H1 (cell line): ENCODE data around the gene TRIM65. TPM values are rescaled to one million over a fixed set of nuclear protein-coding genes. Genes with fewer than 3 reads are reported as not detected.

Source experiments
- CTCF ChIA-PET: fragments of 300-600 bp; sonication (Branson Sonifier 250); formaldehyde crosslinking; loops from one replicate; lab custom pipeline; 2021; ENCODE audit not compliant: partially characterized antibody; lab: Charles Lee
- POLR2A ChIA-PET: fragments of 300-600 bp; sonication (Branson Sonifier 250); formaldehyde crosslinking; loops from one replicate; lab custom pipeline; 2021; ENCODE audit warnings: inconsistent platforms; ENCODE audit not compliant: partially characterized antibody; lab: Charles Lee
- DNase-seq, 2 experiments: peaks; one replicate each; pipeline versions ENCODE4 v3.0.0 to v3.0.0-alpha.2; 2010 to 2022; ENCODE audit warnings: low spot score in 2 of 2, low read depth in 1 of 2, mixed read lengths in 1 of 2
- FAIRE-seq: peaks from 2 replicates; lab custom pipeline; 2011; peaks lifted over from hg19 to GRCh38; lab: Jason Lieb, UNC
- H2AFZ ChIP-seq: 2 replicates; pipeline ENCODE4 v1.8.1; 2012; ENCODE audit warnings: low read length, inconsistent platforms
- H2AK5ac ChIP-seq: 2 replicates; pipeline ENCODE4 v1.6.1; 2013; ENCODE audit warnings: low read depth, low read length
- H2BK120ac ChIP-seq: replicated peaks from 2 replicates; pipeline ENCODE3; 2013; ENCODE audit warnings: low read depth, low read length, inconsistent platforms
- H2BK12ac ChIP-seq: 2 replicates; pipeline ENCODE4 v1.6.1; 2013; ENCODE audit warnings: low read depth, low read length
- H2BK15ac ChIP-seq: 2 replicates; pipeline ENCODE4 v1.6.1; 2013; ENCODE audit warnings: low read length
- H2BK20ac ChIP-seq: 2 replicates; pipeline ENCODE4 v1.6.1; 2013; ENCODE audit warnings: low read length
- H2BK5ac ChIP-seq: 2 replicates; pipeline ENCODE4 v1.6.1; 2013; ENCODE audit warnings: low read depth, low read length
- H3K14ac ChIP-seq: 2 replicates; pipeline ENCODE4 v1.6.1; 2013; ENCODE audit warnings: inconsistent platforms; ENCODE audit not compliant: insufficient read length
- H3K18ac ChIP-seq: 2 replicates; pipeline ENCODE4 v1.6.1; 2013; ENCODE audit warnings: low read length; ENCODE audit errors: extremely low read depth
- H3K23ac ChIP-seq: 2 replicates; pipeline ENCODE4 v1.6.1; 2013; ENCODE audit warnings: inconsistent platforms; ENCODE audit not compliant: insufficient read length
- H3K23me2 ChIP-seq: 2 replicates; pipeline ENCODE4 v1.6.1; 2013; ENCODE audit warnings: low read depth, low read length
- H3K27ac ChIP-seq: 2 replicates; pipeline ENCODE4 v1.6.1; 2011; ENCODE audit warnings: low read depth, low read length, inconsistent platforms
- H3K27me3 ChIP-seq, 4 experiments: replicated peaks in 1 of 4; 1 replicate in 1 of 4; 2 replicates in 3 of 4; pipeline versions ENCODE4 v1.6.1 to v1.8.1; 2011 to 2013; ENCODE audit warnings: low read length in 3 of 4, mild to moderate bottlenecking in 3 of 4, inconsistent platforms in 2 of 4, mixed read lengths in 2 of 4, moderate library complexity in 1 of 4; ENCODE audit not compliant: control insufficient read depth in 3 of 4, insufficient read depth in 3 of 4; ENCODE audit errors: extremely low read depth in 1 of 4
- H3K36me3 ChIP-seq, 4 experiments: 2 replicates each; pipeline versions ENCODE4 v1.6.1 to v1.8.1; 2011 to 2013; ENCODE audit warnings: mild to moderate bottlenecking in 4 of 4, low read length in 3 of 4, moderate library complexity in 2 of 4, control low read depth in 1 of 4, inconsistent platforms in 1 of 4; ENCODE audit not compliant: insufficient read depth in 4 of 4, control insufficient read depth in 2 of 4
- H3K4ac ChIP-seq: replicated peaks from 2 replicates; pipeline ENCODE3; 2013; ENCODE audit warnings: low read length, low read depth, mixed read lengths, inconsistent platforms; ENCODE audit not compliant: insufficient read length
- H3K4me1 ChIP-seq, 4 experiments: replicated peaks in 1 of 4; 1 replicate in 1 of 4; 2 replicates in 3 of 4; pipeline versions ENCODE4 v1.6.1 to v1.8.1; 2011 to 2013; ENCODE audit warnings: low read length in 3 of 4, inconsistent platforms in 2 of 4, mixed read lengths in 1 of 4; ENCODE audit not compliant: insufficient read depth in 4 of 4, control insufficient read depth in 3 of 4
- H3K4me2 ChIP-seq, 2 experiments: 2 replicates each; pipeline versions ENCODE4 v1.6.1 to v1.8.1; 2011 to 2013; ENCODE audit warnings: low read depth in 2 of 2, low read length in 2 of 2, control low read depth in 1 of 2, inconsistent platforms in 1 of 2, mild to moderate bottlenecking in 1 of 2; ENCODE audit not compliant: insufficient read depth in 1 of 2
- H3K4me3 ChIP-seq, 4 experiments: fragments of 200-600, 300-600 bp in 1 of 4; sonication (generic), shearing (Covaris generic), sonication (Bioruptor Twin) in 1 of 4; 2 replicates each; pipeline versions ENCODE4 v1.5.1 to v1.8.1; 2011 to 2016; ENCODE audit warnings: low read length in 4 of 4, low read depth in 3 of 4, control low read depth in 2 of 4, inconsistent platforms in 2 of 4, mild to moderate bottlenecking in 2 of 4, mixed read lengths in 1 of 4, moderate library complexity in 1 of 4; ENCODE audit not compliant: insufficient read depth in 2 of 4; ENCODE audit errors: extremely low read depth in 1 of 4
- H3K56ac ChIP-seq: replicated peaks from 2 replicates; pipeline ENCODE3; 2013; ENCODE audit warnings: low read depth, mild to moderate bottlenecking, mixed read lengths, low read length, inconsistent platforms; ENCODE audit not compliant: insufficient read length
- H3K79me1 ChIP-seq: 2 replicates; pipeline ENCODE4 v1.6.1; 2013; ENCODE audit warnings: low read depth, low read length, control low read depth
- H3K79me2 ChIP-seq, 2 experiments: 2 replicates each; pipeline versions ENCODE4 v1.6.1 to v1.8.1; 2012 to 2013; ENCODE audit warnings: low read length in 2 of 2, mild to moderate bottlenecking in 2 of 2, inconsistent platforms in 1 of 2; ENCODE audit not compliant: insufficient read depth in 2 of 2, control insufficient read depth in 1 of 2
- H3K9ac ChIP-seq, 4 experiments: replicated peaks in 1 of 4; 1 replicate in 1 of 4; 2 replicates in 3 of 4; pipeline versions ENCODE4 v1.6.1 to v1.8.1; 2011 to 2013; ENCODE audit warnings: low read depth in 3 of 4, low read length in 3 of 4, control low read depth in 2 of 4, mild to moderate bottlenecking in 2 of 4, moderate library complexity in 2 of 4, inconsistent platforms in 1 of 4; ENCODE audit errors: extremely low read depth in 1 of 4
- H3K9me3 ChIP-seq, 2 experiments: 2 replicates each; pipeline versions ENCODE4 v1.6.1 to v1.8.1; 2012 to 2013; ENCODE audit warnings: mild to moderate bottlenecking in 2 of 2, moderate library complexity in 2 of 2, control low read depth in 1 of 2, inconsistent platforms in 1 of 2, low read depth in 1 of 2, low read length in 1 of 2, mixed read lengths in 1 of 2; ENCODE audit not compliant: insufficient read depth in 2 of 2
- H4K20me1 ChIP-seq, 2 experiments: replicated peaks in 1 of 2; 2 replicates each; pipeline versions ENCODE3 to v1.8.1; 2011 to 2013; ENCODE audit warnings: inconsistent platforms in 2 of 2, low read length in 2 of 2, mild to moderate bottlenecking in 1 of 2; ENCODE audit not compliant: insufficient read depth in 2 of 2, control insufficient read depth in 1 of 2
- H4K5ac ChIP-seq: 2 replicates; pipeline ENCODE4 v1.6.1; 2013; ENCODE audit warnings: low read length, low read depth, mixed read lengths, inconsistent platforms; ENCODE audit not compliant: insufficient read length
- H4K8ac ChIP-seq: 2 replicates; pipeline ENCODE4 v1.8.0; 2013; ENCODE audit warnings: mild to moderate bottlenecking, moderate library complexity, low read length, inconsistent platforms; ENCODE audit not compliant: insufficient read depth; ENCODE audit errors: extremely low read depth
- H4K91ac ChIP-seq: replicated peaks from 2 replicates; pipeline ENCODE3; 2013; ENCODE audit warnings: low read length, mixed read lengths, inconsistent platforms; ENCODE audit not compliant: insufficient read length
- CEBPB ChIP-seq: IDR thresholded peaks from 2 replicates; pipeline ENCODE4 v1.6.1; 2012; ENCODE audit warnings: low read depth, low read length
- CHD2 ChIP-seq: IDR thresholded peaks from 2 replicates; pipeline ENCODE4 v1.6.1; 2012; ENCODE audit warnings: low read length, improper control_type of control experiment
- EP300 ChIP-seq, 2 experiments: IDR thresholded peaks; 1 replicate in 1 of 2; 2 replicates in 1 of 2; pipeline ENCODE4 v1.6.1; 2011 to 2012; ENCODE audit warnings: low read depth in 2 of 2, low read length in 2 of 2, mild to moderate bottlenecking in 2 of 2, borderline replicate concordance in 1 of 2, inconsistent platforms in 1 of 2, moderate library complexity in 1 of 2
- FOSL1 ChIP-seq: IDR thresholded peaks from 2 replicates; pipeline ENCODE4 v1.6.1; 2011; ENCODE audit warnings: mild to moderate bottlenecking, low read depth, low read length, moderate library complexity; ENCODE audit not compliant: insufficient read depth
- GTF2F1 ChIP-seq: IDR thresholded peaks from 2 replicates; pipeline ENCODE4 v1.6.1; 2012; ENCODE audit warnings: low read depth, low read length, improper control_type of control experiment, borderline replicate concordance
- HDAC2 ChIP-seq, 2 experiments: fragments of 300-600 bp in 1 of 2; sonication (generic) in 1 of 2; IDR thresholded peaks; 2 replicates each; pipeline ENCODE4 v1.6.1; 2011 to 2012; ENCODE audit warnings: low read depth in 2 of 2, low read length in 2 of 2, mild to moderate bottlenecking in 2 of 2, moderate library complexity in 2 of 2, borderline replicate concordance in 1 of 2, inconsistent platforms in 1 of 2
- JUN ChIP-seq: IDR thresholded peaks from 2 replicates; pipeline ENCODE4 v1.6.1; 2011; ENCODE audit warnings: low read depth, mild to moderate bottlenecking, improper control_type of control experiment, low read length
- KDM4A ChIP-seq: IDR thresholded peaks from one replicate; pipeline ENCODE4 v1.7.1; 2012; ENCODE audit warnings: low read depth, mild to moderate bottlenecking, moderate library complexity, low read length, inconsistent platforms; ENCODE audit not compliant: severe bottlenecking
- MAFK ChIP-seq: IDR thresholded peaks from 2 replicates; pipeline ENCODE4 v1.6.1; 2012; ENCODE audit warnings: low read depth, mild to moderate bottlenecking, improper control_type of control experiment, low read length
- RNF2 ChIP-seq: fragments of 200-900, 300-1000 bp; sonication (generic); IDR thresholded peaks from 2 replicates; pipeline ENCODE4 v1.7.1; 2016; ENCODE audit warnings: borderline replicate concordance, low read depth, mild to moderate bottlenecking, antibody characterized with exemption, low read length; ENCODE audit not compliant: poor library complexity, severe bottlenecking; ENCODE audit errors: missing control alignments
- WGBS, 2 experiments: shearing (Covaris generic) in 1 of 2; methylation state at CpG; one replicate each; pipeline versions ENCODE4 v1.1.6 to v1.1.7; 2013 to 2015; ENCODE audit warnings: low lambda C conversion rate in 2 of 2, mixed read lengths in 2 of 2, inconsistent platforms in 1 of 2, low coverage in 1 of 2, missing lambda C conversion rate in 1 of 2; ENCODE audit not compliant: insufficient replicate concordance in 2 of 2, insufficient coverage in 1 of 2, insufficient read length in 1 of 2; ENCODE audit errors: extremely low coverage in 1 of 2, missing lambda C conversion rate in 1 of 2; 5-methylcytosine and 5-hydroxymethylcytosine counted together
- polyA plus RNA-seq, 7 experiments: library from polyadenylated mRNA; depleted of rRNA in 3 of 7; stranded (reverse) in 5 of 7; unstranded in 2 of 7; fragments of >200 nt in 5 of 7; fragments of 200-250 nt in 2 of 7; gene quantifications; 1 replicate in 5 of 7; 2 replicates in 1 of 7; 4 replicates in 1 of 7; pipeline versions ENCODE4 v1.2.1 to v1.2.3, GENCODE V29; 2011 to 2013; ENCODE audit warnings: missing spikeins in 2 of 7, mixed read lengths in 2 of 7
- total RNA-seq: library from RNA; stranded (reverse); fragmentation: NEBNext Ultra II Directional; extraction: Animal tissue kit (Norgen Biotek cat#: 25700); gene quantifications from 2 replicates; pipeline ENCODE4 v1.2.1, GENCODE V29; 2021
- TF ChIP-seq, protein P1 (sequence below): IDR thresholded peaks from 2 replicates; pipeline ENCODE4 v1.6.1; 2012; ENCODE audit warnings: inconsistent platforms

The TRIM65 gene
- total and polyA plus RNA-seq, 2 of the 8 experiments (the other 6 are each of a cell fraction or from before 2014, with no cell fraction given) = 21.2 to 48.6 TPM

DNA sequence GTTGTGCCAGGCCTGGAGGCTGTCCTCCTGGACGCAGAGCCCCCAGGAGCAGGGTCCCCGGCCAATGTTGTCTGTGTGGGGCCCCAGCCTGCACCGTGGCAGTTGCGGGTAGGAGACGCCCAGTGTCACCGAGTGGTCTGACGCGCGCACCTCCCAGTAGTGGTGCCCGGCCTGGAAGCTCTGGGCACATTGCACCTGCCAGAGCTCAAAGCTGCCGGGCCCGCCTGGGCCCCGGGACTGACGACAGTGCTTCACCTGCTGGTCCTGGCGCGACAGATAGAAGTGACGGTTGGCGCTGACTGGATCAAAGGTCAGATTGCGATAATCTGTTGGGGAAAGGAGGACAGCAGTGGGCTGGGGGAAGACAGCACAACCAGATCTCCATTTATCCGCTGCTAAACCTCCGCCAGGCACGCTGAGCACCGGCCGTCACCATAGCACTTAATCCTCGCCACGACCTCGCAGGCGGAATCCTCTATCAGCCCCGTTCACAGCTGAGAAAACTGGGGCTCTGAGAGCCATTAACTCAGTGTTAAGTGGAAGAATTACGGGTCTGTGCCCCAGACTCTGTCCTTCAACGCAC lies 5.6 kb downstream of the TRIM65 start:
- Histone ChIP-seq H2BK5ac (no peak overlapping the region), H3K18ac (no peak overlapping the region)
- no peak for TF ChIP-seq CHD2
- no peak for TF ChIP-seq CEBPB
- TF ChIP-seq EP300 (IDR thresholded peaks at IDR 0.05; ENCODE audit: borderline replicate concordance in 1 of 2, low read depth in 2 of 2, low read length in 2 of 2) = no peak
- TF ChIP-seq FOSL1 = no peak
- no peak for TF ChIP-seq GTF2F1
- no peak for TF ChIP-seq HDAC2 (IDR thresholded peaks at IDR 0.05; ENCODE audit: borderline replicate concordance in 1 of 2, low read depth in 2 of 2, low read length in 2 of 2)
- TF ChIP-seq, protein P1, sequence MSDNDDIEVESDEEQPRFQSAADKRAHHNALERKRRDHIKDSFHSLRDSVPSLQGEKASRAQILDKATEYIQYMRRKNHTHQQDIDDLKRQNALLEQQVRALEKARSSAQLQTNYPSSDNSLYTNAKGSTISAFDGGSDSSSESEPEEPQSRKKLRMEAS = no peak
- TF ChIP-seq KDM4A = no peak
- TF ChIP-seq RNF2 = no peak
- TF ChIP-seq MAFK = no peak
- no peak for TF ChIP-seq JUN
- TF ChIP-seq, all 59 proteins: peak for 0
- Histone ChIP-seq H4K91ac (no peak overlapping the region), H3K36me3 (peaks cover 2 to 18% (median 11%) of the 10 kb centered on the region in 4 experiments; a peak in 6 of 8 replicates), H3K4me3 (no peak overlapping the region), H2AFZ (no peak overlapping the region), H2BK12ac (no peak overlapping the region), H2BK120ac (no peak overlapping the region), H3K4me1 (peaks cover 4 to 18% (median 9%) of the 10 kb centered on the region in 4 experiments), H4K5ac (no peak overlapping the region), H2AK5ac (no peak overlapping the region; the same call in 1 of the 2 replicates), H3K4me2 (no peak overlapping the region), H3K23ac (no peak overlapping the region), H3K79me1 (peaks cover 3% of the 10 kb centered on the region; the same call in 1 of the 2 replicates), H3K14ac (no peak overlapping the region), H3K9ac (no peak overlapping the region), H2BK15ac (no peak overlapping the region), H3K27me3 (no peaks in the 10 kb centered on the region), H3K23me2 (peaks cover 6% of the 10 kb centered on the region), H3K27ac (no peak overlapping the region), H3K9me3 (no peaks in the 10 kb centered on the region), H4K8ac (no peak overlapping the region), H3K4ac (no peak overlapping the region), H4K20me1 (peaks cover 0 to 9% of the 10 kb centered on the region in 2 experiments), H2BK20ac (no peak overlapping the region), H3K56ac (no peak overlapping the region), H3K79me2 (peaks cover 0 to 15% of the 10 kb centered on the region in 2 experiments; a peak in 1 of 4 replicates)
- 93% methylated on average over 27 of the region's 31 CpGs; no CpG with 5 or more reads in 1 of the 2 experiments for WGBS, 2 experiments
- CTCF ChIA-PET = interaction anchor here (0.6 to 51.3 kb wide), 7 partner anchors 12 to 118 kb away, joined by 3 to 885 read pairs (median 4); partner anchors contain the start of genes CDK3 and TRIM47
- FAIRE-seq (no peak), DNase-seq (no peak)
- POLR2A ChIA-PET = interaction anchor here (1.0 to 12.1 kb wide), 4 partner anchors 13 to 111 kb away, joined by 3 to 143 read pairs (median 3); partner anchors contain the start of genes CDK3 and TRIM47
